HG03565 (cell line): ENCODE data around the gene WDSUB1.
A peak's percentile ranks its signal among the peaks of the same experiment; 100 is the strongest.

ENCODE experiments used
- ATAC-seq: cut with Tn5 transposase; IDR thresholded peaks from one replicate; pipeline ENCODE4 v1.9.1; 2021; ENCODE audit warnings: mild to moderate bottlenecking, moderate library complexity; ENCODE audit not compliant: unreplicated experiment

Gene WDSUB1

GRCh38 chr2:159285929-159286708 lies at the start of gene WDSUB1:
Gene WDSUB1 (minus strand): TSS chr2:159286703. CDS start chr2:159283069, 3,634 bp downstream.
- no peak for ATAC-seq

- ATAC-seq: no peak
Observed at GRCh38 chr2:159326569-159327255, 40.2 kb upstream of the WDSUB1 start.

GRCh38 chr2:159322419-159322818 lies 35.9 kb upstream of the WDSUB1 start:
- ATAC-seq: no peak

GRCh38 chr2:159317392-159318088 lies 31.0 kb upstream of the WDSUB1 start:
- ATAC-seq: no peak

- ATAC-seq: no peak
Observed at GRCh38 chr2:159307942-159308341, 21.4 kb upstream of the WDSUB1 start.

GRCh38 chr2:159300586-159300985 lies 14.1 kb upstream of the WDSUB1 start:
- no peak for ATAC-seq

GRCh38 chr2:159298967-159299366 lies 12.5 kb upstream of the WDSUB1 start:
- no peak for ATAC-seq

GRCh38 chr2:159297042-159297707 lies 10.7 kb upstream of the WDSUB1 start:
- no peak for ATAC-seq

- ATAC-seq: no peak
Observed at GRCh38 chr2:159292157-159292556, 5.7 kb upstream of the WDSUB1 start.

GRCh38 chr2:159290289-159290907 lies 3.9 kb upstream of the WDSUB1 start:
- ATAC-seq: no peak

- no peak for ATAC-seq
Observed at GRCh38 chr2:159287733-159288132, 1.2 kb upstream of the WDSUB1 start.

- ATAC-seq: peak; percentile 73
Observed at GRCh38 chr2:159286709-159287441, 372 bp upstream of the WDSUB1 start.

- ATAC-seq: no peak
Observed at GRCh38 chr2:159285433-159285832, 1.1 kb downstream of the WDSUB1 start.

- no peak for ATAC-seq
Observed at GRCh38 chr2:159283529-159283928, 3.0 kb downstream of the WDSUB1 start.

GRCh38 chr2:159281002-159281401 lies 5.5 kb downstream of the WDSUB1 start:
- no peak for ATAC-seq

GRCh38 chr2:159279700-159280099 lies 6.8 kb downstream of the WDSUB1 start:
- no peak for ATAC-seq

- no peak for ATAC-seq
Observed at GRCh38 chr2:159275111-159275510, 11.4 kb downstream of the WDSUB1 start.

- ATAC-seq: no peak
Observed at GRCh38 chr2:159272156-159272555, 14.3 kb downstream of the WDSUB1 start.

GRCh38 chr2:159270744-159271379 lies 15.6 kb downstream of the WDSUB1 start:
- ATAC-seq: no peak

GRCh38 chr2:159267921-159268320 lies 18.6 kb downstream of the WDSUB1 start:
- no peak for ATAC-seq
